Neural crest cell (in vitro differentiated cells): ENCODE results near the gene FRMPD2. TPM values are rescaled to one million over a fixed set of nuclear protein-coding genes. Genes with fewer than 3 reads are reported as not detected.
"Not testable (repeated sequence)": the region's sequence is repeated elsewhere in the genome, so short reads cannot be mapped to it uniquely, and the experiment has no call there.

Experiments used
- DNase-seq: peaks from one replicate; pipeline ENCODE4 v3.0.0; 2021; ENCODE audit warnings: low read depth, mixed read lengths, low spot score
- H3K27ac Mint-ChIP-seq: one replicate; pipeline ENCODE4 v1.8.0; 2021; ENCODE audit warnings: mild to moderate bottlenecking, mixed read lengths; ENCODE audit not compliant: unreplicated experiment
- H3K27me3 Mint-ChIP-seq: 2 replicates; pipeline ENCODE4 v1.8.0; 2021; ENCODE audit warnings: low read depth, mild to moderate bottlenecking, mixed read lengths
- H3K36me3 Mint-ChIP-seq: 2 replicates; pipeline ENCODE4 v1.8.0; 2021; ENCODE audit warnings: low read depth, mild to moderate bottlenecking, mixed read lengths
- H3K4me1 Mint-ChIP-seq: 2 replicates; pipeline ENCODE4 v1.8.0; 2021; ENCODE audit warnings: mixed read lengths
- H3K4me3 Mint-ChIP-seq: one replicate; pipeline ENCODE4 v1.8.0; 2021; ENCODE audit warnings: mild to moderate bottlenecking, mixed read lengths
- H3K9me3 Mint-ChIP-seq: 2 replicates; pipeline ENCODE4 v1.8.0; 2021; ENCODE audit warnings: mixed read lengths
- total RNA-seq: library from RNA; stranded (reverse); gene quantifications from 2 replicates; pipeline ENCODE4 v1.2.1, GENCODE V29; 2021
- TF ChIP-seq, protein P1 (sequence below): fragments of 200-600 bp; sonication (generic); conservative IDR thresholded peaks from 2 replicates; pipeline ENCODE4 v1.5.0; 2021; ENCODE audit warnings: antibody characterized with exemption, mild to moderate bottlenecking

FRMPD2 gene
- total RNA-seq, 1 donor from 2014 or later: 0.26 TPM

DNA sequence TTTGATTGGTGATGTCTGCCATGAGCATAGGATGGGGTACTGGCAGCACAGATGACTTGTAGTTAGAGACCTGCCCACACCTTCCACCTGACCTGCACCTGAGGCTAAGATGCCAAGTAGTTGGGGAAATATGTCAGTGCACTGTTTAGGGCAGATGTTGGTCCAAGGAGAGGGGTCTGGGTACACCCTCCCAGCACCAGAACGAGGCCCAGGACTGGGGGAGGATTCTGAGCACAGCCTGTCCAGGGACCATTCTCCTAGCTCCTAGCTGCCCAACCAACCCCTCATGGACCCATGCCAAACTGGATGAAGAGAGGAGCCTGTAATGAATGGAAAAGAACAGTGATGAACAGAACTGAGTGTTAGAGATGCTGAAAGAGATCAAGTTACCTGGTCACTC is 28.0 kb downstream of the FRMPD2 start:
- Mint-ChIP-seq H3K4me1 (peaks cover 11% of the 10 kb centered on the region), H3K27me3 (no peaks in the 10 kb centered on the region), H3K27ac (no peak overlapping the region), H3K9me3 (no peaks in the 10 kb centered on the region), H3K4me3 (no peak overlapping the region), H3K36me3 (no peaks in the 10 kb centered on the region)
- no peak for DNase-seq
- TF ChIP-seq, protein P1, sequence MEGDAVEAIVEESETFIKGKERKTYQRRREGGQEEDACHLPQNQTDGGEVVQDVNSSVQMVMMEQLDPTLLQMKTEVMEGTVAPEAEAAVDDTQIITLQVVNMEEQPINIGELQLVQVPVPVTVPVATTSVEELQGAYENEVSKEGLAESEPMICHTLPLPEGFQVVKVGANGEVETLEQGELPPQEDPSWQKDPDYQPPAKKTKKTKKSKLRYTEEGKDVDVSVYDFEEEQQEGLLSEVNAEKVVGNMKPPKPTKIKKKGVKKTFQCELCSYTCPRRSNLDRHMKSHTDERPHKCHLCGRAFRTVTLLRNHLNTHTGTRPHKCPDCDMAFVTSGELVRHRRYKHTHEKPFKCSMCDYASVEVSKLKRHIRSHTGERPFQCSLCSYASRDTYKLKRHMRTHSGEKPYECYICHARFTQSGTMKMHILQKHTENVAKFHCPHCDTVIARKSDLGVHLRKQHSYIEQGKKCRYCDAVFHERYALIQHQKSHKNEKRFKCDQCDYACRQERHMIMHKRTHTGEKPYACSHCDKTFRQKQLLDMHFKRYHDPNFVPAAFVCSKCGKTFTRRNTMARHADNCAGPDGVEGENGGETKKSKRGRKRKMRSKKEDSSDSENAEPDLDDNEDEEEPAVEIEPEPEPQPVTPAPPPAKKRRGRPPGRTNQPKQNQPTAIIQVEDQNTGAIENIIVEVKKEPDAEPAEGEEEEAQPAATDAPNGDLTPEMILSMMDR: no peak

DNA sequence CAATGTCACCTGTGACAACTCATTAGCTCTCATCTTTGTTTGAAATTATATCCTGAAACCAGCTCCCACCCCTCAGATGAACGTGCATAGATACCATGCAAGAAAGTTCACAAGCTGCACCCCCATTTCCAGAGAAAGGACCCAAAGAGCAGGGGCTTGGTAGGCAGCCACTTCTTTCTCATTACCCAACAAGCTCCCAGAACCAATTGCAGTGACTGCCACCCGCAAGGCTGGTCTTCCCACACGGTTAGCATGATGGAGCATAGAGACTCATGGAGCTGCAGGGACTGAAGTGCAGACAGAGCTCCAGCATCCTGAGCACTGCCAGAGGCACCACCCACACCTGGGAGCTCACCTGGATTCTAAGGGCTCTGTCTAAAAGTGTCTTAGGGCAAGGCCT is 28.5 kb downstream of the FRMPD2 start:
- H3K9me3 Mint-ChIP-seq: no peaks in the 10 kb centered on the region

DNA sequence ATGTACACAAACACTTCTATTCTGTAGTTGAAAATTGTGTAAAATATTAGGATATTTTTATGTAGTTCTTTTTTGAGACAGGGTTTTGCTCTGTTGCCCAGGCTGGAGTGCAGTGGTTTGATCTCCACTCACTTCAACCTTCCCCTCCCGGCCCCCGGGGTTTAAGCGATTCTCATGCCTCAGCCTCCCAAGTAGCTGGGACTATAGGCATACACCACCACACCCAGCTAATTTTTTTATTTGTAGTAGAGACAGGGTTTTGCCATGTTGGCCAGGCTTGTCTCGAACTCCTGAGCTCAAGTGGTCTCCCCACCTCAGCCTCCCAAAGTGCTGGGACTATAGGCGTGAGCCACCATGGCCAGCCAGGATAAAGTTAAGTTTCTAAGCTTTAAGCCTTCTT is 30.6 kb downstream of the FRMPD2 start:
- not testable (repeated sequence) for H3K36me3 Mint-ChIP-seq, H3K4me1 Mint-ChIP-seq, H3K27ac Mint-ChIP-seq, H3K27me3 Mint-ChIP-seq, DNase-seq, H3K4me3 Mint-ChIP-seq, H3K9me3 Mint-ChIP-seq

More for the DNA sequence above, 28.5 kb downstream of the FRMPD2 start:
- H3K27me3 Mint-ChIP-seq: no peaks in the 10 kb centered on the region
- no peak for DNase-seq
- H3K4me1 Mint-ChIP-seq: peaks cover 7% of the 10 kb centered on the region
- H3K27ac Mint-ChIP-seq: no peak overlapping the region
- no peak overlapping the region for H3K4me3 Mint-ChIP-seq
- TF ChIP-seq, protein P1: no peak
- H3K36me3 Mint-ChIP-seq: no peaks in the 10 kb centered on the region

DNA sequence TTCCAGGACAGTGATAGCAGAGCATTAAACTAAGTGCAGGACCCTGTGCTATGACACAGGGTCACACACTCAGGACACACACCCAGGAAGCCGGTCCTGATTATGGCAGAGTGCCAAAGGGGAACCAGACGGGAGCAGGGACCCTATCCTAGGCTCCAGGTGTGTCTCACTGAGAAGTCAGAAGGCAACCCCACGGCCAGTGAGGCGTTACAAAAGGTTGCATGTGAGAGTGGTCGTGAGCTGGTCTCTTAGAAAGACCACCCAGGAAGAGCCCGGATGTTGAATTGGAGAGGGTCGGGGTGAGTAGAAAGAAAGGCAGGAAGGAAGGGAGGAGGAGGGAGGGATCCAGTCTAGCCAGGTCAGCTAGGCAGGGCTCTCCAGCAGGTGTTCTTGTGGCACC is 31.0 kb downstream of the FRMPD2 start:
- Mint-ChIP-seq H3K4me1 (peaks cover 7% of the 10 kb centered on the region), H3K27me3 (no peaks in the 10 kb centered on the region), H3K36me3 (no peaks in the 10 kb centered on the region), H3K9me3 (no peaks in the 10 kb centered on the region), H3K27ac (no peak overlapping the region), H3K4me3 (no peak overlapping the region)
- TF ChIP-seq, protein P1: no peak
- no peak for DNase-seq

DNA sequence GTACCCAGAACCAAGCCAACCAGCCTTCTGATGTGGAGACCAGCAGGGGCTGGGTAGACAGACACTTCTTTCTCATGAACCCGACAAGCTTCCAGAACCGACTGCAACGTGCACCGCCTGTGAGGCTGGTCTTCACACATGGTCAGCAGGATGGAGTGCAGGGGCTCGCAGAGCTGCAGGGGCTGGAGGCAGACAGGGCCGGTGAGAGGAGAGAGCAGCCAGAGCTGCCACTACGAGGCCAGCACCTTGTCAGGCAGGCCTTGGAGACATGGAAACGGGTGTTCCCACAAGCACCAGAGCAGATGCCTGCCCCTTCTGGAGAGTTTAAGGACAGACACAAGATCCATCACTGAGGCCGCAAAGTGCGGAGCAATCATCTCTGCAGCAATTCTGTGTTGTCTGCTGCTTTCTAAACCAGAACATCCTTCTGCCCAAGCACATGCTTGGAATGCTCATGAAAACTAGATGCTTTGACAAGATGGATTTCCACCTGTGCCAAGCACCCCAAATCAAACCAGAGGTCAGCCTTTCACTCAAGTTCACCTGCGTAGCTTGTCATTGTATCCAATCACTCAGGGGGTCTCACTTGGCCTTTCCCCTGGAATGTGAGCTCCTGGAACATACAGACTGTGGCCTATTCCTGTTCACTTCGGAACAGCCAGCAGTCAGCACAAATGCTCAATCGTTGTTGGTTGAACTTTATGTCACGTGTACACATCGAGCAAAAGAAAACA is 32.2 kb downstream of the FRMPD2 start:
- Mint-ChIP-seq H3K4me1 (peaks cover 7% of the 10 kb centered on the region), H3K4me3 (no peak overlapping the region), H3K36me3 (no peaks in the 10 kb centered on the region), H3K27me3 (no peaks in the 10 kb centered on the region), H3K9me3 (no peaks in the 10 kb centered on the region), H3K27ac (no peak overlapping the region)
- DNase-seq: no peak
- TF ChIP-seq, protein P1: no peak

DNA sequence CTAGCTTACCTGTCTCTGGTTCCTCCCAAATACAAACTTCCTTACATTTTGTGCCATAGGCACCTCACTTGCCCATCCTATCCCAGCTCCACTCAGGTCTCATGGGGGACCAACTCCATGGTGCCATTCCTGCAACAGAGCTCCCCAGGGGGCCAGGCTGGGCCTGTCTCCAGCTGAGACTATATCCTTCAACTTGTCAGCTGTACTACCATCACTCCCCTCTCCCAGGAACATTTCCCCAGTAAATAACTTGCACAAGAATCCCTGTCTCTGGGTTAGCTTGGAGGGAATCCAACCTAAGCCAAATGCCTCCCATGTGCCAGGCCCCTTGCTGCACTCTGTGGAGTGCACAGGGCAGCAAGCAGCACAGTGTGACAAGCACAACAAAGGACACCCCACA is 33.2 kb downstream of the FRMPD2 start:
- Mint-ChIP-seq H3K9me3 (no peaks in the 10 kb centered on the region), H3K27ac (no peak overlapping the region), H3K4me1 (peaks cover 7% of the 10 kb centered on the region), H3K36me3 (no peaks in the 10 kb centered on the region), H3K27me3 (no peaks in the 10 kb centered on the region), H3K4me3 (no peak overlapping the region)
- TF ChIP-seq, protein P1: no peak
- DNase-seq: no peak
